GM12878 (cell line): Measurements from ENCODE around the gene TJAP1. TPM values are rescaled to one million over a fixed set of nuclear protein-coding genes. Genes with fewer than 3 reads are reported as not detected.

Experiments used
- ATAC-seq: fragments of 200-7000 bp; cut with Tn5 transposase; 3 replicates; pipeline ENCODE4 v1.9.1; 2020; ENCODE audit warnings: mild to moderate bottlenecking, moderate library complexity
- BruUV-seq: library from RNA; stranded (reverse); fragments of 400-500 nt; replicated peaks from 2 replicates; lab custom pipeline; 2021; lab: Mats Ljungman, UMichigan
- CTCF ChIA-PET: fragments of 300-600 bp; sonication (Branson Sonifier 250); formaldehyde crosslinking; extraction: SDS; loops from one replicate; lab custom pipeline; 2021; ENCODE audit warnings: inconsistent platforms; lab: Yijun Ruan, JAX
- POLR2A ChIA-PET: fragments of 350-600 bp; formaldehyde crosslinking; extraction: SDS; loops from one replicate; lab custom pipeline; 2021; ENCODE audit warnings: inconsistent platforms; lab: Charles Lee
- RAD21 ChIA-PET: fragments of 300-600 bp; sonication (Branson Sonifier 250); formaldehyde crosslinking; loops from one replicate; lab custom pipeline; 2023; ENCODE audit warnings: antibody characterized with exemption; ENCODE audit not compliant: unreplicated experiment; lab: Charles Lee
- SMC1A ChIA-PET: fragments of 300-600 bp; sonication (Branson Sonifier 250); formaldehyde crosslinking; loops from one replicate; lab custom pipeline; 2023; ENCODE audit not compliant: unreplicated experiment, uncharacterized antibody; lab: Charles Lee
- DNase-seq: peaks from one replicate; pipeline ENCODE4 v3.0.0-alpha.2; 2011; ENCODE audit warnings: low read depth, low spot score
- FAIRE-seq: peaks from 3 replicates; lab custom pipeline; 2011; peaks lifted over from hg19 to GRCh38; lab: Jason Lieb, UNC
- H2AFZ ChIP-seq: 2 replicates; pipeline ENCODE4 v1.6.0; 2011; ENCODE audit warnings: low read depth, low read length, control low read depth; ENCODE audit not compliant: control insufficient read depth
- H3K27ac ChIP-seq: 2 replicates; pipeline ENCODE4 v1.5.1; 2011; ENCODE audit warnings: control low read depth; ENCODE audit not compliant: control insufficient read depth, insufficient read depth
- H3K27me3 ChIP-seq, 2 experiments: replicated peaks in 1 of 2; 2 replicates each; pipeline versions ENCODE4 v1.6.0 to v1.6.1; 2011; ENCODE audit warnings: low read length in 1 of 2; ENCODE audit not compliant: control insufficient read depth in 2 of 2, insufficient read depth in 2 of 2
- H3K36me3 ChIP-seq, 2 experiments: 2 replicates each; pipeline ENCODE4 v1.5.1; 2011; ENCODE audit warnings: low read length in 1 of 2; ENCODE audit not compliant: control insufficient read depth in 2 of 2, insufficient read depth in 2 of 2
- H3K4me1 ChIP-seq: 2 replicates; pipeline ENCODE4 v1.6.1; 2011; ENCODE audit warnings: mild to moderate bottlenecking, low read length, moderate library complexity, mixed read lengths; ENCODE audit not compliant: control insufficient read depth, insufficient read depth
- H3K4me2 ChIP-seq: 2 replicates; pipeline ENCODE4 v1.6.0; 2011; ENCODE audit warnings: control low read depth; ENCODE audit not compliant: control insufficient read depth, insufficient read depth
- H3K4me3 ChIP-seq: fragments of 200-600 bp; sonication (generic); 2 replicates; pipeline ENCODE4 v1.5.1; 2016
- H3K79me2 ChIP-seq: 2 replicates; pipeline ENCODE4 v1.6.0; 2011; ENCODE audit warnings: low read length; ENCODE audit not compliant: control insufficient read depth, insufficient read depth
- H3K9ac ChIP-seq: 2 replicates; pipeline ENCODE4 v1.8.0; 2011; ENCODE audit warnings: low read length, control low read depth, mixed read lengths; ENCODE audit not compliant: control insufficient read depth, insufficient read depth
- H3K9me3 ChIP-seq: replicated peaks from 3 replicates; pipeline ENCODE4 v1.5.1; 2011; ENCODE audit warnings: mild to moderate bottlenecking, low read length; ENCODE audit not compliant: control insufficient read depth, insufficient read depth
- H4K20me1 ChIP-seq: 2 replicates; pipeline ENCODE4 v1.6.0; 2011; ENCODE audit not compliant: control insufficient read depth, insufficient read depth
- BCL11A ChIP-seq: IDR thresholded peaks from 2 replicates; pipeline ENCODE4 v1.6.1; 2011; ENCODE audit warnings: low read depth, low read length
- BCL3 ChIP-seq: IDR thresholded peaks from 2 replicates; pipeline ENCODE4 v1.6.1; 2011; ENCODE audit warnings: borderline replicate concordance, low read depth, mild to moderate bottlenecking, moderate library complexity, low read length; ENCODE audit not compliant: insufficient read depth, poor library complexity, severe bottlenecking
- CHD1 ChIP-seq: IDR thresholded peaks from 2 replicates; pipeline ENCODE4 v1.6.1; 2012; ENCODE audit warnings: low read depth, low read length, improper control_type of control experiment
- CTCF ChIP-seq, 3 experiments: IDR thresholded peaks in 2 of 3; conservative IDR thresholded peaks in 1 of 3; 2 replicates each; pipeline ENCODE4 v1.5.1; 2011; ENCODE audit warnings: low read depth in 3 of 3, low read length in 3 of 3, mild to moderate bottlenecking in 3 of 3, control low read depth in 2 of 3, moderate library complexity in 2 of 3, inconsistent platforms in 1 of 3, mixed read lengths in 1 of 3; ENCODE audit not compliant: control insufficient read depth in 2 of 3, insufficient read depth in 1 of 3; ENCODE audit errors: extremely low read depth in 1 of 3
- HDGF ChIP-seq: fragments of 450-650 bp; IDR thresholded peaks from 2 replicates; pipeline ENCODE4 v1.6.1; 2016; ENCODE audit warnings: antibody characterized with exemption
- MYB ChIP-seq: fragments of 150-350 bp; IDR thresholded peaks from 2 replicates; pipeline ENCODE4 v1.6.1; 2014; ENCODE audit warnings: mild to moderate bottlenecking, low read depth, low read length, borderline replicate concordance
- NBN ChIP-seq: fragments of 450-650 bp; IDR thresholded peaks from 2 replicates; pipeline ENCODE4 v1.6.1; 2016
- NFIC ChIP-seq: IDR thresholded peaks from 2 replicates; pipeline ENCODE4 v1.6.1; 2012; ENCODE audit warnings: low read depth, mild to moderate bottlenecking, inconsistent platforms, low read length, moderate library complexity
- NFYA ChIP-seq: IDR thresholded peaks from 2 replicates; pipeline ENCODE4 v1.6.1; 2011; ENCODE audit warnings: low read depth, mild to moderate bottlenecking, low read length, improper control_type of control experiment, borderline replicate concordance
- NRF1 ChIP-seq: conservative IDR thresholded peaks from 2 replicates; pipeline ENCODE4 v1.6.1; 2011; ENCODE audit warnings: mild to moderate bottlenecking, low read depth, low read length, improper control_type of control experiment
- PKNOX1 ChIP-seq: fragments of 450-650 bp; IDR thresholded peaks from 2 replicates; pipeline ENCODE4 v1.6.1; 2016; ENCODE audit warnings: mild to moderate bottlenecking
- SIX5 ChIP-seq: IDR thresholded peaks from 2 replicates; pipeline ENCODE4 v1.6.1; 2011; ENCODE audit warnings: mild to moderate bottlenecking, low read depth, low read length, moderate library complexity; ENCODE audit not compliant: severe bottlenecking
- SMAD1 ChIP-seq: fragments of 450-650 bp; IDR thresholded peaks from 2 replicates; pipeline ENCODE4 v1.6.1; 2018; ENCODE audit warnings: mild to moderate bottlenecking, low read depth; ENCODE audit not compliant: partially characterized antibody
- SMAD5 ChIP-seq: IDR thresholded peaks from 2 replicates; pipeline ENCODE4 v1.6.1; 2016; ENCODE audit warnings: antibody characterized with exemption, low read depth
- YBX1 ChIP-seq: fragments of 450-650 bp; IDR thresholded peaks from 2 replicates; pipeline ENCODE4 v1.6.1; 2016; ENCODE audit warnings: antibody characterized with exemption
- ZNF622 ChIP-seq: fragments of 450-650 bp; IDR thresholded peaks from 2 replicates; pipeline ENCODE4 v1.6.1; 2017; ENCODE audit warnings: mild to moderate bottlenecking, inconsistent platforms
- ZNF687 ChIP-seq: fragments of 450-650 bp; IDR thresholded peaks from 2 replicates; pipeline ENCODE4 v1.6.1; 2017; ENCODE audit warnings: mild to moderate bottlenecking, moderate library complexity
- ZSCAN29 ChIP-seq: fragments of 450-650 bp; IDR thresholded peaks from 2 replicates; pipeline ENCODE4 v1.6.1; 2017; ENCODE audit warnings: mild to moderate bottlenecking, moderate library complexity
- WGBS: methylation state at CpG from one replicate; pipeline ENCODE4 v1.1.6; 2016; ENCODE audit warnings: low lambda C conversion rate; ENCODE audit not compliant: insufficient replicate concordance, insufficient coverage; ENCODE audit errors: missing lambda C conversion rate; 5-methylcytosine and 5-hydroxymethylcytosine counted together
- in situ Hi-C: fragments of 300-500 bp; cut with MboI; formaldehyde crosslinking; loops from 9 replicates; pipeline ENCODE4 v1.14.3; 2018; ENCODE audit warnings: mixed read lengths
- intact Hi-C: fragments of 100-400 bp; cut with micrococcal nuclease; formaldehyde crosslinking; loops from one replicate; pipeline ENCODE4 v1.14.2; 2022; ENCODE audit not compliant: unreplicated experiment
- polyA plus RNA-seq, 11 experiments: library from polyadenylated mRNA; depleted of rRNA in 4 of 11; unstranded in 6 of 11; stranded (reverse) in 5 of 11; fragments of >200 nt; fragmentation: Nextera tagmentation in 4 of 11; fragmentation: Illumina TruSeq in 1 of 11; extraction: Ambion mirVana in 4 of 11; extraction: Trizol in 1 of 11; gene quantifications; 1 replicate in 1 of 11; 2 replicates in 10 of 11; pipeline versions ENCODE4 v1.2.1 to v1.2.3, GENCODE V29; 2011 to 2016; ENCODE audit warnings: inconsistent platforms in 2 of 11, missing spikeins in 2 of 11, low read depth in 1 of 11
- total RNA-seq, 4 experiments: library from RNA; depleted of rRNA in 3 of 4; stranded (reverse); fragments of >200 nt in 3 of 4; fragmentation: Illumina TruSeq in 1 of 4; extraction: Trizol in 1 of 4; gene quantifications; 2 replicates each; pipeline versions ENCODE4 v1.2.1 to v1.2.3, GENCODE V29; 2013 to 2021

TJAP1 gene
- total and polyA plus RNA-seq, 10 of the 15 experiments (the other 5 are each of a cell fraction or from before 2014, with no cell fraction given), result 0.11 to 22.6 (median 12.8) TPM

- Histone ChIP-seq H3K4me3 (no peak overlapping the region), H2AFZ (no peak overlapping the region), H3K4me1 (peaks cover 6% of the 10 kb centered on the region), H3K9ac (no peak overlapping the region), H3K9me3 (no peaks in the 10 kb centered on the region), H3K79me2 (no peaks in the 10 kb centered on the region), H3K27me3 (peaks cover 2 to 3% of the 10 kb centered on the region in 2 experiments; a peak in 3 of 4 replicates), H3K4me2 (no peak overlapping the region), H3K27ac (no peak overlapping the region), H4K20me1 (no peaks in the 10 kb centered on the region), H3K36me3 (no peaks in the 10 kb centered on the region)
- in situ Hi-C loops, result no loop called here
- ATAC-seq (no peak), FAIRE-seq (no peak), DNase-seq (no peak)
- ChIA-PET POLR2A (interaction anchor here (1.2 kb wide), 1 partner anchor 17 kb away, joined by 3 read pairs; the partner anchor contains the start of gene TJAP1), SMC1A (interaction anchor here (0.8 to 1.4 kb wide), 6 partner anchors 11 to 281 kb away, joined by 3 to 4 read pairs (median 3); partner anchors contain the start of gene TJAP1), CTCF (interaction anchor here (1.0 to 2.2 kb wide), 3 partner anchors 12 to 196 kb away, joined by 4 to 12 read pairs (median 5); no protein-coding TSS in a partner anchor), RAD21 (no interaction called here)
- TF ChIP-seq YBX1 (no peak), PKNOX1 (no peak), SMAD5 (no peak), NFIC (no peak), NFYA (no peak), SMAD1 (no peak), NBN (no peak), ZNF622 (no peak), BCL11A (no peak), CHD1 (no peak), HDGF (no peak), CTCF (IDR thresholded peaks at IDR 0.05 in 2 of 3, conservative IDR thresholded peaks at IDR 0.05 in 1 of 3; ENCODE audit: control insufficient read depth in 2 of 3, extremely low read depth in 1 of 3, insufficient read depth in 1 of 3, low read depth in 3 of 3, low read length in 3 of 3) (no peak), ZSCAN29 (no peak), BCL3 (no peak), MYB (no peak), SIX5 (no peak), ZNF687 (no peak), NRF1 (no peak)
- no TSS peak for BruUV-seq
- WGBS, result 20% methylated on average over 4 of the region's 4 CpGs
- intact Hi-C loops, result no loop called here
These were observed 17.3 kb upstream of the TJAP1 start for GRCh38 chr6:43460032-43460431.
